NCI-H446 (cell line): ENCODE measurements around the gene IFNG.
A peak's percentile ranks its signal among the peaks of the same experiment; 100 is the strongest.

Experiments used
- DNase-seq, 2 experiments: peaks; one replicate each; lab custom pipeline; 2025; lab: John Stamatoyannopoulos, UW

IFNG gene

GRCh38 chr12:68166317-68166831 lies 6.8 kb upstream of the IFNG start:
- DNase-seq: no peak

- DNase-seq: no peak
These were observed 4.1 kb upstream of the IFNG start for GRCh38 chr12:68163560-68164081.

- DNase-seq: no peak
These were observed 2.8 kb upstream of the IFNG start for GRCh38 chr12:68162374-68162773.

- DNase-seq: peak in 1 of 2 experiments; percentile 20
These were observed 1.1 kb downstream of the IFNG start for GRCh38 chr12:68158432-68158831.

GRCh38 chr12:68157380-68157779 lies 2.2 kb downstream of the IFNG start:
- DNase-seq: no peak

- DNase-seq: no peak
These were observed 2.9 kb downstream of the IFNG start for GRCh38 chr12:68156636-68157035.

- no peak for DNase-seq
These were observed 4.8 kb downstream of the IFNG start for GRCh38 chr12:68154779-68155178.

- no peak for DNase-seq
These were observed 11.1 kb downstream of the IFNG start for GRCh38 chr12:68148261-68148951.

- DNase-seq: no peak
These were observed 19.0 kb downstream of the IFNG start for GRCh38 chr12:68140556-68140955.

GRCh38 chr12:68139941-68140340 lies 19.6 kb downstream of the IFNG start:
- DNase-seq: no peak

- no peak for DNase-seq
These were observed 20.5 kb downstream of the IFNG start for GRCh38 chr12:68139001-68139400.

- no peak for DNase-seq
These were observed 21.1 kb downstream of the IFNG start for GRCh38 chr12:68138480-68138879.

- DNase-seq: no peak
These were observed 22.2 kb downstream of the IFNG start for GRCh38 chr12:68137335-68137830.

GRCh38 chr12:68135520-68135919 lies 24.0 kb downstream of the IFNG start:
- DNase-seq: no peak

- DNase-seq: no peak
These were observed 27.6 kb downstream of the IFNG start for GRCh38 chr12:68131867-68132414.

- no peak for DNase-seq
These were observed 29.6 kb downstream of the IFNG start for GRCh38 chr12:68129979-68130378.

GRCh38 chr12:68122236-68122920 lies 37.2 kb downstream of the IFNG start:
- no peak for DNase-seq

GRCh38 chr12:68121143-68121542 lies 38.4 kb downstream of the IFNG start:
- no peak for DNase-seq

GRCh38 chr12:68119724-68120211 lies 39.8 kb downstream of the IFNG start:
- no peak for DNase-seq

- DNase-seq: no peak
These were observed 40.3 kb downstream of the IFNG start for GRCh38 chr12:68119250-68119649.

GRCh38 chr12:68118096-68118755 lies 41.3 kb downstream of the IFNG start:
- no peak for DNase-seq

- DNase-seq: no peak
These were observed 41.9 kb downstream of the IFNG start for GRCh38 chr12:68117661-68118060.
